NCI-H69 (cell line): Measurements from ENCODE around the gene CLTCL1.
A peak's percentile ranks its signal among the peaks of the same experiment; 100 is the strongest.

Experiments
- DNase-seq: peaks from one replicate; lab custom pipeline; 2025; lab: John Stamatoyannopoulos, UW

The CLTCL1 gene

GRCh38 chr22:19244600-19245352 is 46.7 kb downstream of the CLTCL1 start:
- no peak for DNase-seq

DNA sequence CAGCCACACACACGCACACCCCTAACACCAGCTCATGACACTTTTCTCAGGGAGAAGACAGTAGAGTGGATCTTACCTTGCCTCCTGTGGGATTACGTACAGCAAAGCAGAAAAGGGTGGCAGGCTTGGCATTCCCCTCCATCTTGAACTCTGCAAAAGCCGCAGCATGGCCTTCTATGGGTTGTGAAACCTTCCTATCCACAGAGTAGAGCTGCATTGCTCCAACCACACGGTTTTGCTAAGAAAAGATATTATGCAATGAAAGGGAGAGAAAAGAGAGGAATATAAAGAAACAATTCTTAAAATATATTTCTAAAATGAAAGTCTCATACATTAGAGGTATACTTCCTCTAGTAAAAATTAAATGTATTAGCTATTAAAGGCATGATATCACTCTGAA is 48.8 kb downstream of the CLTCL1 start:
- DNase-seq = no peak

DNA sequence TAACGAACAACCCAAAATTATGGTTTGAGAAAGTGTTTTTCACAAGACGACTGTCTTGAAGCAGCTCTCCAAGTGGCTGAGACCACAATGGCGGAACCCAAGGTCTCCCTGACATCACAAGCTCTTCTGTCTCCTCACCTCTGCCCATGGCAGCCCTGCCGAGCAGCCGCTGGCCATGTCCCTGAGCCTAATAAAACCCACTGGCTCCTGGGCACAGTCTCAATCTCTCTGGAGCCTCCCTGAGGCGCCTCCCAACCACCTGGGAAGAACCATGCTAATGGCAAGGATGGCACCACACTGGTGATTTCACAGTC is 50.0 kb downstream of the CLTCL1 start:
- DNase-seq = no peak

DNA sequence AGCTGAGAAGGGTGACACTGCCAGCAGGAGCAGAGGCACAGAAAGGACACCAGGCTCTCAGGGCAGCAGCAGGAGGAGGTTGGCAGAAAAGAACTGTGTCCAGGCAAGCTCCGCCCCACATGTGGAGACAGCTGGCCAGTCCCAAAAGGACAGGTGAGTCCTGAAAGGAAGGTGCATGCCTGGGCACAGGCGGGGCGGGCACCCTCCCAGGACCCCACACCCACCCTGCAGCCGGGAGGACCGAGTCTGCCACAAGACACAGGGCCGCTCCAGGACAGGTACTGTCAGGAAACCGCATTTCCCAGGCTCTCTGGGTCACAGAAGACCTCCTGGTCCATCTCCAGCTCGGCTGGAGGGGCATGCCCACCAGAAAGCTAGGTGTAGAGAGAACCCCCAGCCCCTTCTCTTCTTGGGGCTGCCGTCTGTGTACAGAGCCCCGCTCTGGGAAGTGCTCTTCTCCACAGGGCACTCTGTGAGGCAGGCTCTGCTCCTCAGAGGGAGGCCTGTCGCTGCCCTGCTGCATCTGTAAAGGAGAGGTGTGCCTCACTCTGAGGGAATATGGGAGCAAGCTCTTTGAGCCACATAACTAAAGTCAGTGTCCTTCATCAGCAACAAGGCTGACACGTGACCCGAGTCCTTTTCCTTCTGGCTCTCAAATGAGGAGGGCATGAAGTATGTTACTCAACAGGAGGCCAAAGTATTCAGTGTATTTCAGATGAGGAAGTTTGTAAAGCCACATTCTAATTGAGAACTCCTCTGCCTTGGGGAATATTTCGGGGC is 50.5 kb downstream of the CLTCL1 start:
- DNase-seq = no peak

GRCh38 chr22:19239464-19239863 is 52.1 kb downstream of the CLTCL1 start:
- no peak for DNase-seq

DNA sequence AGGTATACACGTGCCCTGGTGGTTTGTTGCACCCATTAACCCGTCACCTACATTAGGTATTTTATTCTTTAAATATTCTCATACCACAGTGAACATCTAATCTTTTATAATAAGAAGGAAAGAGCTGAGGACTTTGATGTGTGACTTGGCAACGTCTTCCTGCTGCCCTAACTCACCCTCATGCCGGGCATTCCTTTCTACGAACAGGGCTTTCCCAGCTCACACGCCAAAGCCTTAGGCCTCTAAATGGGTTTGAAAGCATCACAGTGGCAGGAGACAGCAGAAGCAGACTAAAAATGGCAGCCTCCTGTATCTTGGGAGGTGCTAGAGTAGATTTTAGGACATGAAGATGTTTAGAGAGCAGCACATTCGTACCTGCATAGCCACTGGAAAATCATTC is 52.6 kb downstream of the CLTCL1 start:
- DNase-seq = no peak

- DNase-seq = no peak
Observed at GRCh38 chr22:19235874-19236273, 55.6 kb downstream of the CLTCL1 start.

DNA sequence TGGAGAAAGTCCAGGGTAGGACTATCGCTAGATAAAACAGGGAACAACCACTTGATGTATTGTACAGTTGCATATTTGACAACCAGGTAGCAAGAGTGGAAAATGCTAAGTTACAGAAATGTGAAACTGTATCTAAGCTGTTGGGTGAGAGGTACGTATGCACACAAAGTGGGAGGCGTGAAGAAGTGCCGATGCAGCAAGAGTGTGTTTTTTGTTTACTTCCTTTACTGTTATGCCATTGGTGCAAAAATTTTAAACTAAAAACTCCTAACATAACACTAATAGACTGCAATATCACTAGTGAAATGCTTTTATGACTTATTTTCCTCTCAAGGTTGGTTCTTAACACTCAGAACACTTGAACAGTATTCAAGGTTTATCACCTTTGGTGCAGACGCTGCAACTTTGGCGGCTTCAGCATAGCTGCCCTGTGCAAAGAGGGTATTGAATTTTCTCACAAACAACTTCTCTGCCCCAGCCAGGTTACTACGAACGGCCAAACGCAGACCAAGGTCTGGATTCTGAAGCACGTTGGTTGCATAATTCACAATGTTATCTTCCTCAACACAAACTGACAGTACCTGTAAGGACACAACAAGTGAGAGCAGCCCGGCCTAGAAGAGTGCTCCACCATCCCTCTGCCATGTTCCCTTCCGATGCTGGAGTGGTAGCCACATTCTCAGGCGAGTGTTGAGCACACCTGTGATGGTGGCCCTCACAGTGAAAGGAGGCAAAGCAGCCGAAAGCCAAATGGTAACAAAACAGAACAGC is 57.2 kb downstream of the CLTCL1 start:
- no peak for DNase-seq

- DNase-seq = peak; percentile 59
Observed at GRCh38 chr22:19233189-19233661, 58.3 kb downstream of the CLTCL1 start.

GRCh38 chr22:19232623-19233022 is 58.9 kb downstream of the CLTCL1 start:
- DNase-seq = peak; percentile 96

DNA sequence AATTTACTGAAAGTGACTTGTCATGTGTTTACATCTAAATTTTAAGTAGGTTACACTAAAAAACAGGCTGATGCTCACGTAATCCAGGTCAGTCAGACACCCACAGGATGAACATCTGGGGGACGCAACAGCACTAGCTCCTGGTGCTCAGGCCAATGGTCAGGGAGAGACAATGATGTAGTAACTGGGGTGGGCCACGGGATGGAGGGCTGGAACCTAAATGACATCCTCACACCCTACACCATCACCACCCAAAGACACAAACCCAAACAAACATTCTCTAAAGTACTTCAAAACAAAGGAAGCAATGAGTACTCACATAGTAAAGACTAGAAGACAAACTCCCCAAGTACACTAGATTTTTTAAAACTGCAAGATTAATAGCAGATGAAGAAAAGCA is 59.5 kb downstream of the CLTCL1 start:
- peak; percentile 39 for DNase-seq

DNA sequence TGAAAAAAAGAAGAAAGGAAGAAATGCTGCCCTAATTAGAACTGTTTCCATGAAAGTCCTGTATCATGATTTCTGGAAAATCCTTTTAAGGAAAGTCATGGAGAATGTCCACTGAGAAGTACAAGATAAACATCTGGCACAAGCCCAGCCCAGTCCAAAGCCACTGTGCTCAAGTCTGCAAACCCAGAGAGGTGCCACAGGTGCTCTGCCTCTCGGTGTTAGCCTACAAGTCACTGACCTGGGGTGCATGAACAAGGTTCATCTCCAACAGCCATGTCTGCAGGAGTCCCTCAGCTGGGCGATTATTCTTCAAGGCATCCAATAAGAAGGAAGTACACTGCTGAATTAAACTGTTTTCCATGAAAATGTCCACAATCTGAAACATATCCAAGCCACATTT is 61.9 kb downstream of the CLTCL1 start:
- peak; percentile 59 for DNase-seq

DNA sequence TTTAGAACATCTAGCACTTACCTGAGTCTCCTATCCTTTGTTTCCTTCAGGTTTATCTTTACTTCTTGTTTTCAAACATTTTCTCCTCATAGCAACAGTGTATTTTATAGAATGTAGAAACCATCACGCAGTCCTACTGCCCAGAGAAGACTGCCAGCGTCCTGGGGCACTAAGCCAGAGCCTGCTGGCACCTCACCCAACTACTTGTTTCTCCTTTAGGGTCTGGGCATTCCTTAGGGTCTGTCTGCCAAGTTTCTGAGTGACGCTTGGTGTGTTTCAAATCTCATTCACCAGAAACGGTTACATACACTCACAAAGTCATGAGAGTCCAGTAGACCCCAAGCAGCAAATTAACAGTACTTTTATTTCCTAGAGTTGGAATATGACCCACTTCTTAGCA is 63.3 kb downstream of the CLTCL1 start:
- no peak for DNase-seq

GRCh38 chr22:19226428-19226827 is 65.1 kb downstream of the CLTCL1 start:
- DNase-seq = no peak

DNA sequence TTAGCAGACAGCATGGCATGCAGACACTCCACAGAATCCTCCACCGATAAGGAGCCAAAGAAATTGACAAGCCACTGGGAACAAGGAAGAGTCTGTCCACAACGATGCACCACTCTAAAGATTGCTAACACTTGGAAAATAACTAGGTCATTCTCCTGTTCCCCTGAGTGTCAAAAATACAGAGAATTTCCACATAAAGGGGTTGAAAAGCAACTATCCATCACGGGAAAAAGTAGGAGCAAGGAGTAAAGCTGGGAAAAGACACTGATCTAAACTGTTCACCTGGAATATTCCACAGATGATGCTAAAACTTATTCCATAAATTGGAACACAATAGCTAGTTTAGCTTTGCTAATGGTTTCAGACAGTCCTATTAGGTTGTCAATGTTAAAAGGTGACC is 66.0 kb downstream of the CLTCL1 start:
- no peak for DNase-seq

GRCh38 chr22:19224985-19225384 is 66.5 kb downstream of the CLTCL1 start:
- DNase-seq = no peak

GRCh38 chr22:19224557-19224956 is 67.0 kb downstream of the CLTCL1 start:
- DNase-seq = no peak

GRCh38 chr22:19223617-19224016 is 67.9 kb downstream of the CLTCL1 start:
- DNase-seq = no peak

DNA sequence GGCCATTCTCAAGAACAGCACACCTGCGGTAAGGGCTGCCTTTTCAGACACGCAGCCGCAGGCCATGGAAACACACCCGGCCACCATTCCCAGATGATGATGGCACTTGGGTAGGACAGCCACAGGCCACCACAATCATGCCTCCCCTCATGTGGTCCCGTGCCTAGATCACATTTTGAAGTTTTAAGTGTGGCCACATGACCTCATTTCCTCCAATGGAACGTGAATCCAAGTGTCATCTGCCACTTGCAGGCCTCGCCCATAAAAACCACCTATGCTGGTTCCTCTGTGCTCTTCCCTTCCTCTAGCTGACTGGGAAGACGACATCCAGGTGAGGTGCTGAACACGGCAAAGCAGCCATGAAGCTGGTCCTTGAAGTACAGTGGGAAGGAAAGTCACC is 68.4 kb downstream of the CLTCL1 start:
- no peak for DNase-seq

DNA sequence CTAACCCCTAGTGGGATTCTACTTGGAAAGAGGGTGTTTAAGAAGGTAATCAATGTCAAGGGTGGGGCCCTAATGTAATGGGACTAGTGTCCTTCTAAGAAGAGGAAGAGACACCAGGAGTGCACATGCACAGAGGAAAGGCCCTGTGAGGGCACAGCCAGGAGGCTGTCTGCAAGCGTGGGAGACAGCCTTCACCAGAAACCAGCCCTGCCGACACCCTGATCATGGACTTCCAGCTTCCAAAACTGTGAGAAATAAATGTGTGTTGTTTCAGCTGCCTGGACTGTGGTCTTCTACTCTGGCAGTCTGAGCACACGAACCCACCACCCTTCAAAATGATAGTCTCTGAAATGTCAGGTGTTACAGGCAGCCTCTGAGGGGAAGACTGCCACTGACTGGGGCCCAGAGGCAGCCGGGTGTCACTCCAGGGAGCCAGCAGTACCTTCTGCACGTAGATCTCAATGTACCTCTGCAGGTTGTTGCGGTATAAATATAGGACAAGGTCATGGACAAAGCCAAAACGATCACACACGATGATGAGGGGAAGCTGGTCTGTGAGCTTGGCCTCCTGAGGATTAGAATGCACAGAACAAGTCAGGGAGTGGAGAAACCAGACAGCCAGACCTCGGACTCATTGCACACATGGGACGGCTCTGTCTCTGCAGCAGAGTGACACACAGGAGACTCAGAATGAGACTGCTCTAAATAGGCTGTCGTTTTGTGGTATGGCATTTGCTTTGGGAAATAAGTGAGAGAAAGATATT is 69.1 kb downstream of the CLTCL1 start:
- no peak for DNase-seq

- DNase-seq = no peak
Observed at GRCh38 chr22:19220867-19221266, 70.7 kb downstream of the CLTCL1 start.
